Left renal cortex interstitium (tissue), 4 donors: ENCODE measurements around the gene KAT7. TPM values are rescaled to one million over a fixed set of nuclear protein-coding genes. Genes with fewer than 3 reads are reported as not detected.

ENCODE experiments used
- DNase-seq, 4 donors: peaks; one replicate each; pipeline ENCODE4 v3.0.0-alpha.2; 2013; ENCODE audit warnings: low read depth in 4 of 4, low spot score in 2 of 4, missing footprints in 1 of 4
- polyA plus RNA-seq, 4 donors: library from polyadenylated mRNA; unstranded; fragments of 120-200 nt; gene quantifications; one replicate each; pipeline ENCODE4 v1.2.1, GENCODE V29; 2013; ENCODE audit not compliant: insufficient read length in 4 of 4

KAT7 gene
- polyA plus RNA-seq, 4 donors = 44.4 to 53.8 (median 49.8) TPM

DNA sequence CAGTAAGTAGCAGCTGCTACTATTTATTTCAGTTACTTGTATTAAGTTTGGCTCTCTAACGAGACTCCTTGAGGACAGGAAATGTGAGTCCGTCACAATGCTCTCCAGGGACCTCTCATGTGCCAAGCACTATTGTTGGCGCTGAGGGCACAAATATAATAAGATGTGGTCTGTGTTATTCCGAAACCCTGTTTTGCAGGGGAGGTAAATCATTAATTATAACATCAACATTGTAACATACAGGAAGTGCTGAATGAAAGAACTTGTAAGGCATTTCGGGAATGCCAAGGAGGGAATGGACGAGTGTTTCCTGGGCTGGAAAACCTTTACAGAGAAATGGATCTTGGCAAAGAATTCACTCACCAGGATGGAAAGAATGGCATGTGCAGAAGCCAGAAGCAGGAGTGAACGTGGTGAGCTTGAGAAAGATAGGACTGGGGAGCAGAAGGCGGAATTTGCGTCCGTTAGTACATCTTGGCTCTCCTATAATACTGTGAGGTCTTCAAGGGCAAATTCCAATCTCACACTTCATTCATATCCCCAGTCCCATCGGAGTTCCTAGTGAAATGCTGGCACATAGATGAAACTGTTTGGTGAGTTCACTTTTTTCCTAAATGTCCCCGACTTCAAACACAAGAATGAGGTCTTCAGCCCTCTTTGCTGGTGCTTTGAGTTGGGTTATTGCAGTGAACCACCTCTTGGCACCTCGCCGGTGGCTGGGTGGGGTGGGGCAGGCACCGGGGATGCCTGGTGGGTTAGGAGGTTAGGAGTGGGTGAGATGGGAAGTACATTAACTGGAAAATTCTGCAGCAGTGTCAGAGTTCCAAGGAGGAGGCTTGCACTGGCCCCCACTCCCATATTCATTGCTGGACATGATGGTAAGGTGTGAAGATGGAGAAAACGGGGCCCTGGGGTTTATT lies 47.9 kb downstream of the KAT7 start:
- DNase-seq = peak in 1 of 4 donors; percentile 37

DNA sequence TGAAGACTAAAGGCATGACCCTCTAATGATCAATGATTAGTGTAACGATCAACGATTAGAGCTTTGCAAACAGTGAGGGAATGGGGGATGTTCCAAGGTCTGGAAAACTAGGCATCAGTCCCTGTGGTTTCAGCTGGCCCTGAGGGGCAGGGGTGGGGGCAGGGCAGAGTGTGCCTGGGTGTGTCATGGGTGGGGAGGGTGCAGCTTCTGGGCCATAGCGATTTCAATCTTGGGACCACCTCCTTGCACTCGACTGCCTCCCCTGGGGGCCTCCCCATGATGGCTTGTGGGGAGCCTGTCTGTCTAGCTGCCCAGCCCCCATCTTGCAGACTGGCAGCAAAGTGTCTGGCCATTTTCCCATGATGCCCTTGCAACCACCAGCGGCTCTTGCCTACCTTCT lies 51.0 kb downstream of the KAT7 start:
- no peak for DNase-seq

GRCh38 chr17:49841548-49841947 lies 53.1 kb downstream of the KAT7 start:
- DNase-seq = no peak

- no peak for DNase-seq
Measured at GRCh38 chr17:49842371-49842770, 53.9 kb downstream of the KAT7 start.

GRCh38 chr17:49842846-49843245 lies 54.4 kb downstream of the KAT7 start:
- DNase-seq = no peak

- DNase-seq = no peak
Measured at GRCh38 chr17:49843774-49844350, 55.4 kb downstream of the KAT7 start.

DNA sequence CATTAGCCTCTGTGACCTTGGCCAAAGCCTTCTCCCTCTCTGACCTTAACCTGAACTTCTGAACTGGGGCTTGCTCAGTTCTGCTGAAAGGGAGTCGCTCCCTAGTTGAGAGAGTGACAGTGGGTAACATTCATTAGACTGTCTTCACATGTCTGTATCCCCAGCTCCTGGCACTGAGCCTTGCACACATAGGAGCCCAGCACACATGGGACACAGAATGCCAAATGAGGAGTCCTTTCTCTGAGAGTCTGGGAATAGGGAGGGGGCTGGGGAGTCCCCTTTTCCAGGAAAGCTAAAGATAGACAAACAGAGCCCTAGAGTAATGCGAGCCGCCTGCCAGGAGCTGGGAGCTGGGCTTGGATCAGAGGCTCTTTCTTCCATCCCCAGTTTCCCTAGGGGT lies 56.8 kb downstream of the KAT7 start:
- DNase-seq = no peak

DNA sequence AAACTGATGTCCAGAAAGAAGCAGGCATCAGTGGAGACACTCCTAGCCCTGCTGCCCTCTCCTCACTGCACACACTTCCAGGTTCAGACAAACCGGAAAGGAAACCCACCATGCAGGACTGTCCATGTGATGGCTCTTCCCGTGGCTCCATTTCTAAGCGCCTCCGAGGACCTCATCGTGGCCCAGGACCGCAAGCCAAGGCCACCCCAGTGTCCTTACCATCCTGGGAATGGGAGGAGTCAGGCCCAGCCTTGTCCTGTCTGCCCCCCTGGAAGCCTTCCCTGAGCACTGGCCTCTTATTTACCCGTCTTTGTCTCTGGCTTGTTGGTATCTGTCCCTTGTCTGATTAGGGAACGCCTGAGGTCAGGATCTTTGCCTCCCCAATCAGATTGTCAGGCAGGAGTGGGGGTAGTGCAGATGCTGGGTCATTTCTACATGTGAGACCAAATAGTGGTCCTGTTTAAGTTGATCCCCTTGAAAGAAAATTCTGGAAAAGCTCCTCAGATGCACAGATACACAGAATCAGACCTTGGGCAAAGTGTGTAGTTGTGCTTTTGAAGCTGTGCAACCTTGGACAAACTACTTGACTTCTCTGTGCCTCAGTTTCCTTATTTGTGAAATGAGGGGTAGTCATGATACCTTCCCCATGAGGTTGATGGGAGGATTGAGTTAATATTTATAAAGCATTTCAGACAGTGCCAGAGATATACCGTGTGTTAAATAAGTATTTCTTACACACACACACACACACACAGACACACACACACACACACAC lies 58.6 kb downstream of the KAT7 start:
- DNase-seq = no peak

GRCh38 chr17:49848019-49848473 lies 59.6 kb downstream of the KAT7 start, which contains the start of gene TAC4:
Gene TAC4, minus strand, starts transcription at chr17:49848069. Its CDS starts 52 bp downstream, at chr17:49848017.
- no peak for DNase-seq

GRCh38 chr17:49848739-49849138 lies 60.3 kb downstream of the KAT7 start:
- DNase-seq = no peak

DNA sequence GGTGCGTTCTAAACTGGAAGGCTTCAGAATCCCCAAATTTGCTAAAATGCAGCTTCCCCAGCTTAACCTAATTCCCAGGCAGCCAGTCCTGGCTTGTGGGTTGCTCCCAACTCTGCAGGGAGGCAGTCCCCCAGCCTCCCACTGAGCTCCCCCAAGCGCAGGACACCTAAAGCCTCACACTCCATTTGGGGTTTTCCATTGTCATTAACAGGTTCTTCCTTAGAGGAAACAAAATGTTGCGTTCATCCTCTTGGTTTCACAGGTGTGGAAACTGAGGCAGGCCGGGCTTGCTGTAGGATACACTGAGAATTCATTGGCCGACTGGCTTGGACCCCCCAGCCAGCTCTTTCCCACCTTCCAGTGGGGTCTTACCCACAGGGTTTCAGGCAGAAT lies 61.7 kb downstream of the KAT7 start:
- no peak for DNase-seq

DNA sequence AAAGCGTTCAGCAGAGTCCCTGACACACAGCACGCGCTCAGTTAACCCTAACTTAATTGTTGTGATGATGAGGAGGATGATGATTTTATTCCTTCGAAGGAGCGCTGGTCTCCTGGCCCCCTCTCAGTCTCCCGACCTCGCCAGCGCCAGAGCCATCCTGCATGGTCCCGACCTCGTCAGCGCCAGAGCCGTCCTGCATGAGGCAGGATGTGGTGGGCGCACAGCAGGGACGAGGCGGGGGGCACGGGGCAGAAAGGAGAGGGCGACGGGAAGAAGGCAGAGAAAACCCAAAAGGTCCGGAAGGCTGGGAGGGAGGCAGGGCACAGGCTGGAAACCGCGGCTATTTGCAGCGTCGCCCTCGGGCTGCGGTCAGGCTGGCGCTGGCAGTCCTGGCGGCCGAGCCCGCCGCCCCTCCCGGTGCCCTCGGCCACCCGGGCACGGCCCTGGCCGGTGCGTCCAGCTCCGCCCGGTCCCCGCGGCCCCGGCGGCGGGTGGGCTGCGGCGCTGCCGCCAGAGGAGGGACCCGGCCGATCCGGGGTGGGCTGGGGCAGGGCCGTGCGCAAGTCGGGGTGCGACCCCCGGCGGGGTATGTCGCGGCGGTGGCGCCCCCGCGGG lies 62.4 kb downstream of the KAT7 start:
- no peak for DNase-seq

DNA sequence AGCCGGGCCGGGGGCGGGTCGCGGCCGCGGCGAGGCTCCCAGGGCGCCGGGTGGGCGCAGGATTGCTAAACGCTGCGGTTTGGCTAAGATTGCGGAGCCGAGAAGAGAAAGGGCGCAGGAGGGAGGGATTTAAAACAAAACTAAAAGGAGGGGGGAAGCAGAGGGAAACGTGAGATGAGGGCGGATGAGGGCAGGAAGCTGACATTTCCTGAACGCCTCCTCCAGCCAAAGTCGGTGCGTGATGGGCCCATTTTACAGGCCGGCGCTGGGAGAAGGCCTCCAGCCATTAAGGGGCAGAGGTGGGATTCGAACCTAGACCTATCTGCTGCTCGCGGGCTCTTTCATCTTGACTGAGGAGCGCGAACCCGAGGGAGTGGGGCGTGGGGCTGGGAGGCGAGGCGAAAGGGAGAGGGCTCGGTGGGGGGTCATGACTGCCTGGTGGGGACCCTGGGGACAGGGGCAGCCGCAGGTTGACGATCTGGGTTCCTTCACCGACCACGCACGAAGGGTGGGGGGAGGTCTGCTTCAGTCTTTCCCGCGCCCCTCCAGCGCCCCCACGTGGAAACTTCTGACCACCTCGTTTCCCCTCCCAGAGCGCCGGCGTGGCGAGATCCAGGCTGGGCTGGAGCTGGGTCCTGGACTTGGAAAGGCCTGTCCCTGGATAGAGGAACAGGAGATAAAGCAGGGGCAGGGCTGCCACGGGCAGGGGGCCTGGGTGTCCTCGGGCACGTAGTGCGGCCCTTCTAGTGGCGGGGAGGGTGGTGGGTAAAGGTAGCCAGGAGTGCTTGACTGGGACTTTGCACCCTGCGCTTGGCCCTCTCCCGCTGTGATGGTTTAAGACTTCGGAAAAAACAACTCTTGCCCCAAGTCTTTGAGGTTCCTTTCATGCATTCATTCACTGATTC lies 63.2 kb downstream of the KAT7 start:
- DNase-seq = peak in 1 of 4 donors; percentile 49

DNA sequence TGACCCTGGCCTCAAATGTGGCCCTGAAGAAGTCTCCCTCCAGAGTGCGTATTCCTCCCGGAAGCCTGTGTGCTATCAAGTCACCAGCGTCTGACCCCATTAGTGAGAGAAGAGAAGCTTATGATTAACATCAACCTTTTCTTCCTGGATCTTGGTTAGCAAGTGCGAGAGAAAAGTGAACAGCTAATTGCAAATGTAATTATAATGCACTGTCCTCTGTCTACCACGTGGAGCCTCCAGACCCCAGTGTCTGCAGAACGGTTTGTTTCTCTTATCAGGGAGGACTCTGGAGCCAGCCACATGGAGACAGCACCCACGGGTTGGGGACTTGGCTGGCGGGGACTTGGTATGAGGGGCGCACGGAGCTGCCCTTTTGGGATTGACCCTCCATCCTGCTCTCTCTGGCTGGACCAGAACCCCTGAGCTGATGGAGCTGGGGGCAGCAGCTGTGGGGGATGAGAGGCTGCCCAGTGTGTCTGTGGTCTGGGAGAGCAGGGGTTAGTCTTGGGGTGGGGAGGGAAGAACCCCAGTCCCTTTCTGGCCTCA lies 65.1 kb downstream of the KAT7 start:
- DNase-seq = no peak

- no peak for DNase-seq
Measured at GRCh38 chr17:49854126-49854525, 65.6 kb downstream of the KAT7 start.

DNA sequence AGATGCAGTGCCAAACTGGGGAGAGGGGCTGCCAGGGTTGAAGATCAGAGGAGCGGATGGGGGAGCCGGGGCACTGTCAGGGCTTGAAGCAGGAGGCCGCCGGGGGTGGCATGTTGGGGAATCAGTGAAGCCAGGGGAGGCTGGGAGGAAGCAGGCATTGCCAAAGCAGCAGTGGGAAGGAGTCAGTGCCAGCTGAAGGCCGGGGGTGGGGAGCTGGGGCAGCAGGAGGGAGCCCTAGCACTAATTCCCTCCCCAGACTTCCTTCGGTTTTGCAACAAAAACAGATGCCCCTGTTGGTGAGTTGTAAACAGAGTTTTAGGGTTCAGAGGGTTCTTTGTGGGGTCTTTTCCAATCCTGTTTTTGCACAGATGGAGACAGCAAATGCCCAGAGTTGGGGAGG lies 70.3 kb downstream of the KAT7 start:
- no peak for DNase-seq

GRCh38 chr17:49859991-49860953 lies 71.8 kb downstream of the KAT7 start:
- no peak for DNase-seq

- DNase-seq = no peak
Measured at GRCh38 chr17:49861150-49861884, 72.8 kb downstream of the KAT7 start.
